HG02763 (cell line): ENCODE data around the gene CYBA.

Experiments
- ATAC-seq: cut with Tn5 transposase; IDR thresholded peaks from one replicate; pipeline ENCODE4 v1.9.1; 2021; ENCODE audit warnings: mild to moderate bottlenecking, moderate library complexity; ENCODE audit not compliant: unreplicated experiment

Gene CYBA

DNA sequence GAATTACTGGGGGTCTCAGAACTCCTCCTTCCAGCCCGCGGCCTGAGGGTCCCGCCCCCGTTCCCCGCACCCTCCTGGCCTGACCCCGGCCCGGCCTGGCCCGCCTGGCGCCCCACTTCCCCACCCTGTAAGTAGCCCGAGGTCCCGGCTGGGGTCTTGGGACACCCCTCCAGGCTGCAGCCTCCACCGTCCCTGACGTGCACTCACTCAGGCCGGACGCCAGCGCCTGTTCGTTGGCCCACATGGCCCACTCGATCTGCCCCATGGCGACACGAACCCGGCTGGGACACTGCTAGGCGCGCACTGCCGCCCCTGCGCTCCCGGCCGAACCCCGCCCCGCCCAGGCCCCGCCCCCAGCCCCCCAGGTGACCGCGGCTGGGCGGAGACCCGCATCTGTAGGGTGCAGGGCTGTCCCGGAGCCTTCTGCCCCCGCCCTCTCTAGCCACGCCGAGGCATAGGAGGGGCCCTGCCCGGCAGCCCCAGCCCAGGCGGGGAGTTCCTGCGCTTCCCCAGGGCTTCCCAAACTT is at the start of gene CYBA:
TSS of gene CYBA (minus strand) at position 305 of the 527 bp plus-strand sequence. CDS start at position 265, 40 bp downstream.
- ATAC-seq: peak; percentile 63

DNA sequence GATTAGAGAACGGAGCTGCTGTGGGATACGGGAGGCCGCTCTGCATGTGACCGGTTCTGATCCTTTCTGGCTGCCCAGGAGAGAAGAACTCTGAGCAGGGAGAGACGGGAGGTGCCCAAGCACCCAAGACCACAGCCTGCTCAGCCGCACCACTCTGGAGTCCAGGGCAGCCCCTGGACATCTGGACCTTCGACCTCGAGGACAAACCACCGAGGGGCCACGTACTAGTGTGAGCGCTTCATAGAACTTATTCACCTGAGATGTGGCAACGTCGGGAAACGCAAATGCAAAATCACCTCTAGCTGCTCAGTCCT is 49.4 kb upstream of the CYBA start:
- no peak for ATAC-seq

DNA sequence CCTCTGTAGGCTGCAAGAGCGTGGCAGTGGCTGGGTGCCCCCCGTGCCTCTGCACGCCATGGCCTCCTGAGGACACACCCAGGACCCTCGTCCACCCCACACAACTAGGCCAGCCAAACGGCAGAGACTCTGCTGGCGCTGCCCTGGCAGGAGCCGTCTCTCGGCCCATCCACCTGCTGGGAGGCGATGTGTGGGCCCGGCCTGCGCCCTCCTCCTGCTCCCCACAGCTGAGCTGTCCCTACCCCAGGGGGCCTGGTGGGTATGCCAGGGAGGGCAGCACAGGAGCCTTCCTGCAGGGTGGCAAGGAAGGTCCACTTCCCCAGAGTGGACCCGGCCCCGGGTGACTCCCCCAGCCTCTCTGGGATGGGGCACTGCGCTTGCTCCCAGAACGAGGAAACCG is 48.3 kb upstream of the CYBA start:
- ATAC-seq: no peak

DNA sequence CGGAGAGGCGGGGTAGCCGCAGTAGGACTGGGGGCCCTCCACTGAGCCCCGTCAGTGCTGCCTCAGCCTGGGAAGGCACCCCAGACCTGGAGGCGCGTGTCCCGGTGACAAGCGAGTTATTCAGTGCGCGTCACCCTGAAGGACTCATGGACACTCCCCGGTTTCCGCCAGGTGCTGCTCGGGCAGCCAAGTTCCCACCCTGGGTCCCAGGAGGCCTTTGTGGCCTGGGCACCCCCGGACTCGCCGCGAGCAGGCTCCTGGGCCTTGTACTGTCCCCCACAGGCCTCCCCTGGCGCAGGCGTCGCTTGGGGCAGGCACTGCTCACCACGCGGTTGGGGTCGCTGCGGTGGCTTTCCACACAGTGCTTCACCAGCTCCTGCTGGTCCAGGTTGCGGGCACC is 47.8 kb upstream of the CYBA start:
- no peak for ATAC-seq

DNA sequence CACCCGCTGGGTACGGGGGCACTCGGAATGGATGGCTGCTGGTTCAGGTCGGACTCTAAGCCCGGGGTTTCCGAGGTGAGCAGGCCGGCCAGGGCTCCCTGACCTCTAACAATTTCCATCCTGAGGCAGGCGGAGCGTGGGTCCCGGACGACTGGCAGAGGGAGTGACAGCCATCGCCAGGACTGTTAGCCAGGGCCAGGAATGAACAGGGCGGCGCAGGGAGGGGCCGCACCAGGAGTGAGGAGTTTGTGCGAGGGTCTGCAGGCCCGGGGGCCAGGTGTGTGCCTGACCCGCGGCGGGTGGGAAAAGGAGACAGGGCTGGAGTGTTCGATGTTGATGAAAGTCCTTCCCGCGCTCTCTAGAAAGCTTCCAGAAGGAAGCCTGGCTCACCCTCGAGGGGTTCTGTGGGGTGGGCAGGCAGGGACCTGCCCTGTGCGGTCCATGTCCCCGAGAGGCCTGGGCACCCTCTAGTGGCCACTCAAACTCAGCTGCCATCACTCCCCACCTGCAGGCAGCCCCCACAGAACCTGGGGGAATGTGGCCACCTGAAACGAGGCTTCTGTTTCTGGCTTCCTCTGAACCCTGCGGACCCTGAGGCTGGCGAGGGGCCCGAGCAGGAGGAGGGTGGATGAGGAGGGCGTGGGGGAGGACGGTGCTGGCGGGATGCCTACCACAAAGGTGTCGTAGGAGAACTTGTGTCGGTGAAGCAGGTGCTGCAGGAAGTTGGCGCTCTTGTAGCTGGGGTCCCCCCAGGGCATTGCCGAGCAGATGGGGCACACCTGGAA is 47.2 kb upstream of the CYBA start:
- ATAC-seq: no peak

DNA sequence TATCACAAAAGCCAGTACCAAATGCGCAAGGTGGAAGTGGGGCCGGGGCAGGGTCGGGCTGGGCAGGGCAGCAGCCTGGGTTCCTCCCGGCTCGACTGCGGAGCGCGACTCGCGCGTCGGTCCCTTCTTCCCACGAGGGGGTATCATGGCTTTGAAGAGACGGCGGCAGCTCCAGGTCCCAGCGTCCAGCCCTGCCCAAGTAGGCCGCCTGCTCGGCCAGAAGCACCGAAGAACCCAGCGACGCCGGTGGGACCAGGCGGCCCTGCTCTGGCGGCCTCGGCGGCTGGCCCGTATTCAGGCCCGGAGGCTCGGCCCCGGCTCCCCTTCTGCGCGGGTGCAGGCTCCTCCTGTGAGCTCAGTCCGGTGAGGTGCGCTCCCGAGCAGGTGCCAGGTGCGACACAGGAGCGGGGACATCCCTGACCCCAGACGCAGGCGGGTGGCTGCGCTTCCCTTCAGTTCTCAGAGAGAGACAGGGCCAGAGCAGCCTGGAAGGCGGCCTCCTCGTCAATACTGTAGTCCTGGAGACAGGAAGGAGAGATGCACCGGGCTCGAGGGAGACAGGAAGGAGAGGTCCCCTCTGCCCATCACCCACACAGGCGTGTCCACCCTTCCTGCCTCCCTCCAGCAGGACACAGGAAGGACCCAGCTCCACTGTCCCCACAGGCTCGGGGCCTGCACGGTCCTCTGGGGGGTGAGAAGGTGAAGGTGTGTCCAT is 46.4 kb upstream of the CYBA start:
- no peak for ATAC-seq

DNA sequence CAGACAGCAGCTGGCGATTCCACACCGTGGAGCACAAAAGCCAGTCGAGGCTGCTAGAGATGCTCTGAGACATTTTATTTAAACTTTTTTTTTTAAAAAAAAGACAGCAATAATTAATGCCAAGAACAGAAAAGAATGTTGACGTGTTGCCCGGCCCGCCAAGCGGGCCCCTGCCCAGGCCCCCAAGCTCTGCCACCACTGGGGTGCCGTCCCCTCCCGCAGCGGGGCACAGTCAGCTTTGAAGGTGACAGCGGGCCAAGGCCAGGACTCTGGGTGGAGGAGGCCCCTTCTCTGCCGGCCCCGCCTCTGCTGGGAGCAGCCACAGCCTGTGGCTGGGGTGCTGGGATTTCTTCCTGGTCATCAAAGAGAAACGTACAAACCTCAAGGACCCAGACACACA is 45.6 kb upstream of the CYBA start:
- ATAC-seq: no peak

DNA sequence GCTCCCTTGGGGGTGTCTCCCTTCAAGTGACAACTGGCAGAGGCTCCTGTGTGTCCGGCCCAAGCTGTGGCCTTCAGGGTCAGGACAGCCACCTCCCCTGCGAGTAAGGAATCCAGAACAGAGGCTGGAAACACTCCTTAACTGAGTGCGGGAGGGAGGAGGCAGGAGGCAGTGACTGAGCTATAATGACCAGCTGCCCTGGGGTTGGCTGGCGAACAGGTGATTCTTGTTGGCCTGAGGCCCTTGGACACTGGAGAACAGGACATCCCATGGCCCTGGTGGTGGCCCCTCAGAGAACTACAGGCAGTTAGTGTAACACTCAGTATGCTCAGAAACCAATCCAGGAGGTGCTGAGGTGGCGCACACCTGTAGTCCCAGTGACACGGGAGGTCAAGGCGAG is 44.9 kb upstream of the CYBA start:
- no peak for ATAC-seq

DNA sequence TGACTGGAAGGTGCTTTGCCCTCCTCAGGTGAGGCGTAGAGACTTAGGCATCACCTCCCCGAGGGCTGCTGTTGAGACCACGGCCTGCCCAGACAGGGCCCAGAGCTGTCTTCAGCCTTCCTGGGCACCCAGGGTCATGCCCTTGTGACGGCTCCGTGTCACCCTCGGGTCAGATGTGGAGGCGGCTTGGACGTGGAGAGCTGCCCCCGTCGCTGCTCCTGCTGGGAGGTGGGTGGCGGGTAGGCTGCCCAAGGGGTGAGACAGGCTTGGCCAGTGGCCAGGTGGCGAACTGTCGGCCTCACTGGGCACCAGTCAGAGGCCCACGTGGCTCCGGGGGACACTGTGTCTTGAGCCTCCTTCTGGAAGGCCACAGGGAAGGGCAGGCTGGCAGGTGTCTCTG is 44.4 kb upstream of the CYBA start:
- ATAC-seq: no peak

DNA sequence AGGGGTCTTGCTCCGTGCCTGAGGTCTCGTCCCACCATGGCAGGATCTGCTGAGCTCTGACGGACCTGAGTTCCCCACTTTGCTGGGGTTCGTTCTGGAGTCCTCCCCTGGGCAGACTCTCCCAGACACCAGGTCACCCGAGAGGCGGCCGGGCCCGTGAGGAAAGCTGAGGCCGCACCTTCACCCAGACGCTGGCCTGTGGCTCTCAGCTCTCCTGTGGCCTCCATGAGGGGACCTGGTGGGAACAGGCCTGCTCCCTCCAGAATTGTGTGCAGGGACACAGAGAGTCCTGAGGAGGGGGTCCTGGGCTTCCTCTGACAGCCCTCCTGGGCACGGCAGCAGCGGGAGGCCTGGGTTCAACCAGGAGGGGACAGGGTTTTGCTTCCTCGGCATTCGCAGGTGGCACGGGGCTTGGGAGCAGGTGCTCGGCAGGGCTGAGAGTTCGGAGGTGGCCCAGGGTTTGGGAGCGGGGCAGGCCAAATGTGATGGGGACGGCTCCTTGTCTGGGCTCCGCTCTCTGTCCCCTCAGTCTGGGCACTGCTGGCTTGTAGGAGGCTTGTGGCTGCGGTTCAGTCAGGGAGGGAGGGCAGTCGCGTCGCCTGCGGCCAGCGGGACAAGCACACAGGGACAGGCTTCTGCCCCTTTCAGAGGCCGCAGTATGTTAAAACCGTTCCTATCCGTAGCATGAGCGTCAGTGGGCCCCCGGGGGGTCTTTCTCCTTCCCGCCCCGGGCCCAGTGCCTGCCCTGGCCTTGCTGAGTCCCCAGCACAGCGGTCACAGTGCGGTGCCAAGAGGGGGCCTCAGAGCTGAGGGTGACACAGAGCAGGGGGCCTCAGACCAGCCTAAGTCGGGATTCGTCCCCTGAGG is 43.6 kb upstream of the CYBA start:
- ATAC-seq: no peak

DNA sequence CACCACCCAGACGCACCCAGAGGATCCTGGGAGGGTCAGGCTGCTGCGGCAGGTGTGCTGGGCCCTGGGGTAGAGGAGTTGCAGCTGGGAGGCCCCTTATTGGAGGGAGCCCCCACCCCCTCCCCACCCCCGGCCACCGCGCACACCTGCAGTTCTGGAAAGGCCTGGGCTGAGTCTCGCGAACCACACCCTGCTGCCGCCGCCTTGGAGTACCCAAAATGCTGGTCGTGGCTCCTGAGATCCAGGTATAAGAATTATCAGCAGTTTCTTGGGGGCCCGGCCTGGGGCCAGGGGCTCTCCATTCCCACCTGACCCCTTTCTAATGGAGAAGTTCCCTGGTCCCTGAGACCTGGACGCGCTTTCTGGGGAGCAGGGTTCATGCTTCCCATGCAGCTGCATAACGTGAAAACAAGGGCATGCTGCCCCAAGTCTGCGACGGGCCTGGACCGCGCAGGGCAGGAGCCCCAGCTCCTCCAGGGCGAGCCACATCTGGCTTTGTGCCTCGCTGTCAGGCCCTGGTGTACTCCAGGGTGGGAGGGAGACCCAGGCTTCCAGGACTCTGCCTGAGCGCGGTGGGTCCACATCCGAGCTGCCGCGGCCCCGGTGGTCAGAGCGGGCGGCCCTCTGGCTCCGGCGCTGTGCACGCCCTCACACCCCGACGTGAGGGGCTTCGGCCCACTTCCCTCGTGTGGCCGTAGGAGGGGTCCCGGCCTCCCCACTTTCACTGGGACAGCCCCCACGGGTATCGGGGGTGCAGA is 42.7 kb upstream of the CYBA start:
- ATAC-seq: no peak

DNA sequence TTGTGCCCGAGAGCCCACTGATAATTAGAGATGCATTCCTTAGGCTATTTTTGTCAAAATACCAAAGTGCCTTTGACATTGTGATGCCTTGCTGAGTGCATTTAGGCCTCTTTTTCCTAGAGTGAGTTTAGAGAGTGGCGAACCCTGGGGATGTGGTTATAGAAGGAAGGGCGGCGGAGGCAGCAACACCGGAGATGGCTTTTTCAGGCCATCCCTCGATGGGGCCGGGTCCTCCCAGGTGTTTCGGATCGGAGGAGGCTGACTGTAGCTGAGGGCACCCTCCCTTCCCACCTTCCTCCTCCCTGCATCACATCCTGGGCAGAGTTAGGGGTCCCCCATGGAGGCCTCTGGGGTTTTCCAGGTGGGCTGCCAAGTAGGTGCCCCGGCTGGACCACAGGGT is 42.0 kb upstream of the CYBA start:
- no peak for ATAC-seq

DNA sequence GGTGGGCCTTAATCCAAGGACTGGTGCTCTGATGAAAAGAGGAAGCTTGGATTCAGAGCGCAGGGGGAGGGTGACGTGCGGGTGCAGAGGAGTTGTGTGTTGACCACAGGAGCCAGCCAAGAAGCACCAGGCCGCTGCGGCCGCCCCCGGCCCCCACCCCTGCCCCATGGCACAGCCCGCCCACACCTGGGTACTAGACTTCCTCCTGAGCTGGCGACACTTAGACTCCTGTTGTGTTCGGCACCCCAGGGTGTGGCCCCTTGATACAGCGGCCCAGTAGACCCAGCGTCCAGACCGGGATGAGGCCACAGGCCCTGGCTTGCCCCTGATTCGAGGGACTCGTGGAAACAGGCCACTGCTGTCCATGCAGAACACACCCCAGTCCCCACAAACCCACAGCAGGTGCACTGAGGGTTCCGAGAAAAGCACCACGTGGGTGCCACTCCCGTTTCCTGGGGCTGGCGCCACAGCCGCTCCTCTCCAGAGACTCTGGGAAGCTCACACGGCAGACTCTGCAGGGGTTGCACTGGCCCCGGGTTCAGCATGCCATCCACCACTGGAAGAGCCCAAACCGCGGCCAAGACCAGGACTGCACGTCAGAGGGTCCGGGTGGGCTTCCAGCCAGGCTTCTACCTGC is 41.2 kb upstream of the CYBA start:
- no peak for ATAC-seq

DNA sequence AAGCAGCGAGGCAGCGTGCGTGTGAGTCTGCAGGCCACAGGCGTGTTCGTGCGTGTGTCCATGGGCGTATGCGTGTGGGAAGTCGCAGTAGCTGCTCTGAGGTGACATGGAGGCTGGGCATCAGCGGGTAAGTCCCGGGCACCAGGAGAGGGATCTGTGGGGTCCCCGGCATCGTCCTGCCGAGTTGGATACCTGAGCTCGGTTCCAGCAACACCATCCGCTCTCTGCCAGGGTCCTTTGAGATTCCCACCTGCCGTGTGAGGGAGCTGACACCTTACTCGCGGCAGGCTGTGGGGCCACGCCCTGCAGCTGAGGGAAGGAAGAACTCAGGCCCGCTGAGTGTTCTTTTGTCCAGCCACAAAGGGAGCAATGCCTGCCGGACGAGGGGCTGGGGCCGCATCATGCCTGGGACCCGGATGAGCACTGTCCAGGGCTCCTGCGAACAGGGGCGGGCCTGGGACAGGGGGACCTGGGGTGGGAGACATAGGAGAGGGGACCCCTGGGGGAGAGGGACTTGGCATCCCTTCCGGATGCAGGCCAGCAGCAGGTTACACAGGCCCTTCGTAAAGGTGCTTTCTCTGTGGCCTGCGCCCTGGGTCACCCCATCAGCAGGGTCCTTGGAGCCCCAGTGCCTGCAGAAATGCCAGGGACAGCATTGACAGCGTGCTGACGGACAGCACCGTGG is 40.4 kb upstream of the CYBA start:
- ATAC-seq: no peak

DNA sequence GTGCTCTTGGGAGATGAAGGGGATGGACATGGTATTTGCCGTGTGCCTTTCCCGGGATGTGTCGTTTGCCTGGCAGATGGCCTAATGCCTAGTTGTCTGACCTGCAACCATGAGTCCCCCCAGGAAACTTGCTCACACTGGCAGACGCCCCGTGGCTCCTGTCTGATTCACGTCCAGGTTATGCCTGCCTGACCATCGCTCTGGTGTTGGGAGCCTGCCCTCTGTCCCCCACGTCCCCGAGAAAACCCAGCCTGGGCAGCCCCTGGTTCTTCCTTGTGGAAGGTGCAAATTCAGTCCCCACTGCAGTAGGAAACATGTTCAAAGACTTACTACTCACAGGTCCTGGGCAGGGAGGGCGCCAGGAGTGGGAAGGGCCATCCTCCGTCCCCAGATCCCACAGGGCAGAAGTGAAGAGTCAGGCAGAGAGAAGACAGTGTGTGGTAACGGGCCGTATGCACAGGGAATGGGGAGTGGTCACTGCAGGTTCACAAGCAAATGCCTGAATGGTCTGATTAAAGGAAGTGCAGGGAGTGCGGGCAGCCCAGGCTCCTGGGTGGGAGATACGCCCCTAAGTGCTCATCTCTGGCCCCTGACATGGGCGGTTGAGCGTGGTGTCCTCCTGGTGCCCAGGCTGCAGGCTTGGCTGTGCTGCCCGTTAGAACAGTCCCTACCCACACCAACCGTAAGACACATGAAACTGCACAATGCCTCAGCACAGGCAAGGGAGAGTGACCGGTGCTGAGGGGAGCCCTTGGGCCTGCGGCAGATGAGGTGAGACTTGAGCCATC is 39.7 kb upstream of the CYBA start:
- ATAC-seq: no peak

DNA sequence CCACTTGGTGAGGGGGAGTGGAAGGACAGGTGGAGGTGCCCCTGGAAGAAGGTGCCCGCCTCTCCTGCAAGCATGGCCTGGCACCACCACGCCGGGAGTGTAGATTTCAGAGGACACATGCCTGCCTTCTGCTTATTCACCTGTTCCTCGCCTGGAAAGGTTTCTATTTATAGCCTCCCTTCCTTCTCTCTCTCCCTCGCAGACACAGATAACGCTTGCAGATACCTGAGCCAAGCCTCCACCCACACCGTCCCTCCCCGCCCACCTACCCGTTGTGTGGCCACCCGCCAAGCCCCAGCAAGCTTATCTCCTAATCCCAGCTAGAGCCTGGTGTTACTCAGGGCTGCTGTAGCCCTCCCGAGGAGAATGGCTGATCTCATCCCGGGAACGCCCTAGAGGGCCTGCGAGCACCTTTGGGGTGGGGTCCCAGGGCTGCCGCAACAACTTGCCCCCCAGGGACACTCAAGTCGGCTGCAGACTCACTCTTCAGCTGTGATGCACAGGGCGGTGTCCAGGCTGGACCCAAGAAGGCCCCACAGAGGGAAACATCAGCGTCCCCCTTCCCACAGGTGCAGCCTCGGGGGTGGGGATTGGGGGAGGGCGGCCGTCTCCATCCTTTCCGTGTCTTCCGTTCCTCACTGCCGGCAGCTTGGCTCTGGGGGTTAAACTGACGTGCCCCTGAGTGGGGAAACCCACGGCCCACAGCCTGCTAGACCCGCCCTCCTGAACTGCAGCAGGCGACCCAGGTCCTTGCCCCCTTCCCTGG is 37.3 kb upstream of the CYBA start:
- no peak for ATAC-seq

DNA sequence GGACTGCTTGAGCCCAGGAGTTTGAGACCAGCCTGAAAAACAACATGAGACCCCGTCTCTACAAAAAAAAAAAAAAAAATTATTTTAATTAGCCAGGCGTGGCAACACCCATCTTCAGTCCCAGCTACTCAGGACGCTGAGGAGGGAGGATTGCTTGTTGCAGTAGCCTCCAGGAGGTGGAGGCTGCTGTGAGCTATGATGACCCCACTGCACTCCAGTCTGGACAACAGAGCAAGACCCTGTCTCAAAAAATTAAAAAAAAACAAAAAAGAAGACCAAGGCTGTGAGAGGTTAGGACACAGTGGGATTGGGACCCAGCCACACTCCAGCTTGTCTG is 36.8 kb upstream of the CYBA start:
- ATAC-seq: no peak

DNA sequence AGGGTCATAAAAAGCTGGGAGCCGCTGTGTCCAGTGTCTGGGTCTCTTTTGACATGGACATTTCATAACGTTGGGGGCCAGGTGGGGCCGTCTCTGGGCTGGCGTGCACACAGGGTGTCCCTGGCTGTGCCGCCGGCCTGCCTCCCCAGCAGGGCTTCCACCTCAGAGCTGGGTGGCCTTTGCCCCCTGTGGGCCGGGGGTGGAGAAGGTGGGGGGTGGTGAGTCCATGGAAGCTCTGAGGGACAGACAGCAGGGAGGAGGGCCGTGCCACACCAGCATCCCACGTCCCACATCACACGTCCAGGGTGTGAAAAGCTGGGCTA is 36.4 kb upstream of the CYBA start:
- ATAC-seq: no peak
